Stimulated activated CD4-positive, alpha-beta T cell treated with anti-CD3 and anti-CD28 coated beads, TNF-alpha, amount 100 ng/mL, for 48 hours (primary cell): ENCODE results near the gene SETBP1.

Source experiments
- DNase-seq, 3 donors: peaks; one replicate each; pipeline ENCODE4 v3.0.0-alpha.2; 2020; ENCODE audit warnings: low read depth in 3 of 3

The SETBP1 gene

DNA sequence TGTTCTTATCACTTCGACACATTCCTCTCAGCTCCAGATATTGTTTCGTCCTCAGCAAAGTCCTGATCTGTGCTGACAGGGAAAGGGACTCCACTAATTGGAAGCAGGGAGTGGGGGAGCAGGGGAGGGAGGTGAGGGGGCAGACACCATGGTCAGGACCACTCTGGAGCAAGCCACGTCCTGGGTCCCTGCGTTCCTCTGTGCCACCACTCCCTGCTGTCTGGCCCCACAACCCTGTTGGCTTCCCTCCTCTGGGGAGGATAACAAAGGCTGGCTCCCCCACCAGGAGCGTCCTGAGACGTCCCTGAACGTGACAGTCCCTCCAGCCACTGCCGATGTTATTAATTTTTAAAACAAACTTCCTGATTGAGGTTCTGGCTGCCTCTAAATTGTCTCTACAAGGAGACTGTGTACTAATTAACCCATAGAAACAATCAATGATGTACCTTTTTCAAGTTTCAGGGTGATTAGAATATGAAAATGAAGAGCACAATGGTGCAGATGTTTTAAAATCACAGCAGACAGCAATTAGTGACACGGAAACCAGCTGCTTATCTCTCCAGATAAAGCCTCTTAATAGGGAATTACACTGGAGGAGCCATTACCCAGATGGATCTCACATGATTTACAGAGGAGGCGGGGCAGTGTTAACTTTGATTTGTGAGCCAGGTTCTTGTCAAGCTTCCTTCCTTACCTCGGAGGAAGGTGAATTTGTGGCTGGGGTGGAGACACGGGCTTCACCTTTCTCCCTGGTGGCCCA, 257.5 kb downstream of the SETBP1 start:
- no peak for DNase-seq

DNA sequence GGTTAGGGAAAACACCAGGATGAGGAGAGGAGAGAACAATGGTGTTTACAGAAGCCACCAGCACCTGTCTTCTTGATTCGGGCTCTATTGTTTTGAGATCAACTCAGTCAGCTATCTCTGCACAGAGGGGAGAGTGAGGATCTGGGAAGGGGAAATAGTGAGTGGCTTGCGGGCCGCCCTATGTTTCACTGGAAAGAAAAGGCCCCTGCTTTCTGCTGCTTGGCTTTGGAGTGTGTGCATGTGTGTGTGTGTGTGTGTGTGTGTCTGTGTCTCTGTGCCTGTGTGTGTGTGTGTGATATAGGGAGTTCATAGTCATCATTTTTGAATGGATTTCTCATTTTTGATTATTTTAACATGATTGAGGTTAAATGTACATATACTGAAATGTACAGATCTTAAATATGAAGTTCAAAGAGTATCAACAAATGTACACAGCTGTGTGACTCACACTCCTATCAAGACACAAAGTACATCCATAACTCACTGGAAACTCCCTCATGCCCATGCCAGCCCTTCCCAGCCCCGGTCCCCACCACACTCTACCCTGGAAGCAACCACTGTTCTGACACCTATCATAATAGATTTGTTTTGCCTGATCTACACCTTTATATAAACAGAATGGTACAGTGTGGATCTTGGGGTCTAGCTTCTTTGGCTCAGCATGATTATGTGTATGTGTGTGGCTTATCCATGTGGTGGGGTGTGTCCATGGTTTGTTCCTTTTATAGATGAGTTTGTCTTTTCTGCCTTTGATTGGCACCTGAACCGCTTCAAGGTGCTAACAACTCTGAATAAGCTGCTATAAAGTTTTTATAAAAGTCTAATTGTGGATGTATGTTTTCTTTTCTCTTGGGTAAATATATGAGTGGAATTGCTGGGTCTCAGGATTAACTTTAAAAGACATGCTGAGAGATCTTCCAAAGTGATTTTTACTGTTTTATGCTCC, 258.3 kb downstream of the SETBP1 start:
- no peak for DNase-seq

DNA sequence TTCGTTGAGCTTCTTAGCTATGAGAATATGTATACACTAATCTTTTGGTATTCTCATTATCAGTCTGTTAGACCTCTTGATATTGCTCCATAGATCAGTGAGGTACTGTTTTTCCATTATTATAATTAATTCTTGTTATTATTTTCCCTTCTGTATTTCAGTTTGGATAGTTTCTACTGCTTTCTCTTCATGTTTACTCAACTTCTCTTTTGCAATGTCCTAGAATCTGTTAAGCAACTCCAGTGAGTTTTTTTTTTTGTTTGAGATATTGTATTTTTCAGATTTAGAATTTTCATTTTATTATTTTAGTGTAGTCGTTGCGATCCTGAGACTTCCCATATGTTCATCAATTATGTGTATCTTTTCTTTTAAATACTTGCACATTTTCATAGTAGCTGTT, 260.8 kb downstream of the SETBP1 start:
- DNase-seq = no peak

DNA sequence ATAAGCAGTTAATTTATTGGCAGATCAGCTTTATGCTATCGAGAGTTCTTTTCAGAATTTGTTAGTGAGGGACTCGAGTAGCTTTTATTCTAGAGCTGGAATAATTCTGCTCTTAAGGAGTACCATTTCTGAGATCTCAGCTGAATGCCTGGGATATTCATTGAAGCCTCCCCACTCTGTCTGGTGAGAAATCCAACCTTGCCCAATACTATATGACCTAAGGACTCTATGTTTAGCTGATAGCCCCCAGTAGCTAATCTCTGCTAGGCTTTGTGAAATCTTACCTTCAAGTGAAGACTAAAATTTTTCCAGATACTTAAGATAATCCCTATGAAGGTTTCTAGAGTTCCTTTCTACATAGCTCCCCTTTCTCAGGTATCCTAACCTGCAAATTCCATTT, 261.4 kb downstream of the SETBP1 start:
- DNase-seq = no peak

DNA sequence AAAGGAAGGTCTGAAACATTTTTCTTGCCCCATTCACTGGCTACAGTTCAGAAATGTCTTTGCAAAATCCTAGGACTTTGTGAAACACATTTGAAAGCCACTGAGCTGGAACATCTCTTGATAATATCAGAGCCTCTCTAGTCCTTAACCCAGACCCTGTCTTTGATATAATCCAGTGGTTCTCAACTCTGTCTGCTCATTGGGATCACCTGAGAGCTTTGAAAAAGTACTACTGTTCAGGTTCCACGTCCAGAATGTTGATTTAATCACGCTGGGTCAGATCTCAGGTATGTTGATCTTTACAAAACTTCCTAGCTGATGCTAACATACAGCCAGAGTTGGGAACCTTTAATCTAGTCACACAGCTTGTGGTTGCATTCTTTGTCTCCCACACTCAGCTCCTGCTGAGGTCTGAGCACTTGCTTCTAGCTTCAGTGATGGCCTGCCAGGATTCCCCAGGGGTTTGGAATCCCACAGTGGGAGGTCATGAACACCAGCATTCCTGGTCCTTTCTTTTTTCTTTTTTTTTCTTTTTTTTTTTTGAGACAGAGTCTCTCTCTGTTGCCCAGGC, 262.7 kb downstream of the SETBP1 start:
- DNase-seq = no peak

DNA sequence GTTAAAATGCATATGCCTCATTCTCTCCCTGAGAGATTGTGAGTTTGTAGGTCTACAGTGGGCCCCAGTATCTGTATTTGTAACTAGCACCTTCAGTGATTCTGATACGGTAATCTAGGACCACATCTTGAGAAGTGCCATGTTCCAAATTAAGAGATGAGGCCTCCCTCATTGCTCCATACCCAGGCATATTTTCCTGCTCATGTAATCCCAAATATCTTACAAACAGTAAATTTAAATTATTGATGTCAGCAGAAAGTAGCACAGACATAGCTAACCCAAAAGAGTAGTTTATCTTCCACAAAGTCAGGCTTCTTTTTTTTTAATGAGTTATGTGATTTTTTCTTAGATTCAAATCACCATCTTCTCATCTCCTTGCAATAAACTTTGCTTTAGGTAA, 263.8 kb downstream of the SETBP1 start:
- DNase-seq = no peak

DNA sequence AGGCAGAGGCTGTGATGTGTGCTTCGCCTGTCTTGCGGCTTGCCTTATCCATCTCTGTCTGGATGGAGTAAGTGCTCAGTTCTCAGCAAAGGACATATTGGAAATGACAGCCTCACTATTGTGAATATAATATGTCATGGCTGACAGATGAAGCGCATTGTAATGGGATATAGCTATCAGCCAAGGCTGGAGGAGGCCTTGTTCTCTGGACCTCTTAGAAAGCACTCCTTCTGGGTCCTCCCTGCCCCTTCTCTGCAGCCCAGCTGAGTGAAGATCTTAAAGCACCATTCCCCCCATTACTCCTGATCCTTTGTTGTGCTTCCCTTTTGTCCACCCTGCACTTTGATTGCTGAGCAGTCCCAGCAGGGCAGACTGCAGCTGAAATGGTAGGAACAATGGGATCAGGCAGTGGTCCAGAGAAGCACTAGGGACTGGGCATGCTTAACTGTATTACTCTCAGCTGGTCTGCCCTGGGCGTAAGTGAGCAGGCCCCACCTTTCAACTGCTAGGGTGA, 265.3 kb downstream of the SETBP1 start:
- DNase-seq = no peak

DNA sequence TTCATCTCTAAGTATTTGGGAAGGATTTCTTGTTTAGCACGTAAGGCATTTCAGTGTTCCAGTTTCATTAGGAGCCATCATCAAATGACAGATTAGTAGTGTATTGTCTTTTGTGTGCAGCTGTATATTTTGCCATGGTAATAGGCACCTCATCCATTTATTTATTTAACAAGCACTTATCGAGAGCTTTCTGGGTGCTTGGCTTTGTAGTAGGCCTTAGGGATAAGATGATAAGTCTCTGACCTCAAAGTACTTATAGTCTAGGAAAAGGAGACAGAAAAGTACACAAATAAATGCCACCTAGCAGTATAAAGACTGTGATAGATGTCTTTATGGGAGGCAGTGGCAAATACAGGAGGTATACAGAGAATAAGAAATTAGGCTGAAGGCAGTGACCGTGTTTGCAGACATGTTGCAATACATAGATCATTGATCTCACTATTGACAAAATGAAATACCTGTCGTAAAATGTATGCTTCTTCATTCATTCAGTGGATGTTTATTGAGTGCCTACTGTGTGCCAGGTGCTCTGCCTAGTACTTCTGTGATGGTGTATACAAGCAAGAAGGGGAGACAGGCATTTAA, 265.9 kb downstream of the SETBP1 start:
- DNase-seq = no peak

DNA sequence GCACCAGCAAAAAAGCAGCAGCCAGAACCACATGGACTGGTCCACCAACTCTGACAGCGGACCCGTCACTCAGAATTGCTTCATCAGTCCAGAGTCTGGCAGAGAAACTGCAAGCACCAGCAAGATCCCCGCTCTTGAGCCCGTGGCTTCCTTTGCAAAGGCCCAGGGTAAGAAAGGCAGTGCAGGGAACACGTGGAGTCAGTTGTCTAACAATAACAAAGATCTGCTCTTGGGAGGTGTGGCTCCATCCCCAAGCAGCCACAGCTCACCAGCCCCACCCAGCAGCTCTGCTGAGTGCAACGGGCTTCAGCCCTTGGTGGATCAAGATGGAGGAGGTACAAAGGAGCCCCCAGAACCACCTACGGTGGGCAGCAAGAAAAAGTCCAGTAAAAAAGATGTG, 269.3 kb downstream of the SETBP1 start:
- DNase-seq = no peak

DNA sequence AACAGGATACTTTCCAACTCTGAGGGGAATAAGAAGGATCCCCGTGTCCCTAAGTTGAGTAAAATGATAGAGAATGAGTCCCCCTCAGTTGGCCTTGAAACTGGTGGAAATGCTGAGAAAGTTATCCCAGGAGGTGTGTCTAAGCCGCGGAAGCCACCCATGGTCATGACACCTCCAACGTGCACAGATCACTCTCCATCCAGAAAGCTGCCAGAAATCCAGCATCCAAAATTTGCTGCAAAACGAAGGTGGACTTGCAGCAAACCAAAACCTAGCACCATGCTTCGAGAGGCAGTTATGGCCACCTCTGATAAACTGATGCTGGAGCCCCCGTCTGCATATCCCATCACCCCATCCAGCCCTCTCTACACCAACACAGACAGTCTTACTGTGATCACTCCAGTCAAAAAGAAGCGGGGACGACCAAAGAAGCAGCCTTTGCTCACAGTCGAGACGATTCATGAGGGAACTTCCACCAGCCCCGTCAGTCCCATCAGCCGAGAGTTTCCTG, 270.1 kb downstream of the SETBP1 start:
- no peak for DNase-seq

DNA sequence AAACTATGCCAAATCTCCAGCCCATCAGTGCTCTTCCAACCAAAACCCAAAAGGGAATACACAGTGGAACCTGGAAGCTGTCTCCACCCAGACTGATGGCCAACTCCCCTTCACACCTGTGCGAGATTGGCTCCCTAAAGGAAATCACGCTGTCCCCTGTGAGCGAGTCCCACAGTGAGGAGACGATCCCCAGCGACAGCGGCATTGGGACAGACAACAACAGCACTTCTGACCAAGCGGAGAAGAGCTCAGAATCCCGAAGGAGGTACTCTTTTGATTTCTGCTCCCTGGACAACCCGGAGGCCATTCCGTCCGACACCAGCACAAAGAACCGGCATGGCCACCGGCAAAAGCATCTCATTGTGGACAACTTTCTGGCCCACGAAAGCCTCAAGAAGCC, 271.1 kb downstream of the SETBP1 start:
- no peak for DNase-seq

DNA sequence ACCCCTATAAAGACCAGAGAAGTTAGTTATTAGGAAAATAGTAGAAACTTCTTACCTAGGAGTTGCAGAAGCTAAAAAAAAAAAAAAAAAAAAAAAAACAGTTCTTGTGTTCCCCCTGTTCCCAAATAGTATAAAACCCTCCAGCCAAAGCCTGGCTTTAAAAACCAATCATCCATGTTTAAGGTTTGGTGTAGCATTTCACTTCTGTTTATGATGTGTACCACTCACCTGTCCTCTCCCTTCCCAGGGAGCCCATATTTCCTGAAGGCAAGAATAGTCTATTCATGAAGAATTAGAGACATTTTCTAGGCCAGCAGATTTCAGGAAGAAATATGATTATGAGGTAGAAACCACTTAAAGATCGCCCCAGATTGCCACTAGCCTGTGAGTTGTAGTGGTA, 273.6 kb downstream of the SETBP1 start:
- no peak for DNase-seq

DNA sequence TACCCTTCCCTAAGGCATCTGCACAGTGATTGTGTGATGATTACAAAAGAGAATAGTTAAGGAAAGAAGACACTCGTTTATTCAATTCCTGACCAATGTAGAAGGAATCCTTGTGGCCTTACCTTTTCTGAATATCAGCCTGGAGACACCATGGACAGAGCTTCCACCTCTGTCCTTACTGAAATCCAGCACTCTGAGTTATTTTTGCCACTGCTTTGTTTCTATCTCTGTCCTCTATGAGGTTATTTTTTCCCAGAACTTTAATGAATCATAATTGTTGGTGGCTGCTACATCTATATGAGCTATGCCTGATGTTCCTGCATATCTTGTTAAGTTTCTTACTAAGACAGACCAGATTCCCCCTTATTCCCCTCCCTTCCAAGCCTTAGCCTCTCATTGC, 275.1 kb downstream of the SETBP1 start:
- DNase-seq = no peak

DNA sequence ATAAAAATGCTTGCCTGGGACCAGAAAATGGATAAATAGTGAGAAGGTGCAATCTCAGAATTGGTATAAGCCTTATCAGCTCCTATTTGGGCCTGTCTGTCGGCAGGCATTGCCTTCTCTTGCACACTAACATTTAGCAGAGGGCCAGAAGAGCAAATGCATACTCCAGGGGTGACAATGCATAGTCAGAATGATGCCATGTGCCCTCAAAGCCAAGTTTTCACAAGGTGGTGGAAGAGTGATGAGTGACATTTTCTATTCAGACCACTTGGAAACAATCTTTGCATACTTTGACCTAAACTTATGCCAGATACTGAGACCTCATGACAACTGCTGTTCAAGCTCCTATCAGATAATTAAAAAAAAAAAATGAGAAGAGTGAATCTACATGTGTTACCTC, 276.3 kb downstream of the SETBP1 start:
- no peak for DNase-seq

DNA sequence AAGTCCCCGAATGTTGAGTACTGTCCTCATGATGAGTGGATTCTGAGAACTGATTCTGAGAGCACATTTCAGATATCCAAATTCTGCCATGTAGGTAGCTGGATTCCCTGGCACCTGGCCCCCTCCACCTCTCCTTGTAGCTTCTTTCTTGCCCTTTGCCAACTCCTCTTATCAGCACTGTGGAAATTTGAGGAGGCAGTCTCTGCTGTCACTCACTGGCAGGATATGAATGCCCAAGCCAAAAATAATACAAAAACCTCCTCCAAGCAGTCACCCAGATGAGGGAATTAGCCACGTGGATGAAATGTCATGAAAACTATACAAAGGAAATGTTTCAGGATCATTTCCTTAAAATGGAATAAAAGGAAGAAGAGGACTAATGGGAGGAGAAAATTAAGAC, 276.8 kb downstream of the SETBP1 start:
- no peak for DNase-seq

DNA sequence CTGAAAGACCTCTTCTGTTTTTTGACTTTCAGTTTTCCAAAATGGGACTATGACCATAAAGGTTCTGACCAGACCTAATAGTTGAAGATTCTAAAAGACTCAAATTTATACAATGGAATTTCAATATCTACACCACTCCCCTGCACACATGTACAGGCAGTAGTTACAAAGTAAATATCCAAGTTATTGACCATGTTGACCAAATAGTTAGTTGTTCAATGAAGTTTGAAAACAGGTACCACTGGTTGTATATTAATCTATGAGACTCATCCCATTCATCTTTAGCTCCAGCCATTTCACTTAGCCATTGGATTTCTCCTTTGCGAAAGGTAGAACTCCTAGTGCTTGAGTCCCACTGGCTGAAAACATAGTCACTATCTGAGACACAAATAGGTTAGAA, 277.4 kb downstream of the SETBP1 start:
- DNase-seq = no peak

DNA sequence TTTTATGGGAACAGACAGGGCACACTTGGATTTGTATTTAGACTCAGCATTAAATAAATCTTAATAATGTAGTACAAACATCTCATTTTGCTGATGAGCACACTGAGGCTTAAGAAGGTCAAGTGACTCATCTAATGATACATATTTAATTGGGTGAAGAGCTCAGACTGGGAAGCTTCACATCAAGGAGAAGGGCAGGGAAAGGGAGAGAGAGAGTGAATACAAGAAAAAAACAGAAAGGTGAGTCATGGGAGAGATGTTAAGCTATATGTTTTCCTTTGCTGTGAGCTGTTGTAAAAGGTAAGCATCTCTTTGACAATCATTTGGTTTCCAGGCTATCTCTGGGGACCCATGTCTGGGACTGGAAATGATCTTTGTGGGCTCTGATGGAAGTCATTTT, 277.8 kb downstream of the SETBP1 start:
- no peak for DNase-seq

DNA sequence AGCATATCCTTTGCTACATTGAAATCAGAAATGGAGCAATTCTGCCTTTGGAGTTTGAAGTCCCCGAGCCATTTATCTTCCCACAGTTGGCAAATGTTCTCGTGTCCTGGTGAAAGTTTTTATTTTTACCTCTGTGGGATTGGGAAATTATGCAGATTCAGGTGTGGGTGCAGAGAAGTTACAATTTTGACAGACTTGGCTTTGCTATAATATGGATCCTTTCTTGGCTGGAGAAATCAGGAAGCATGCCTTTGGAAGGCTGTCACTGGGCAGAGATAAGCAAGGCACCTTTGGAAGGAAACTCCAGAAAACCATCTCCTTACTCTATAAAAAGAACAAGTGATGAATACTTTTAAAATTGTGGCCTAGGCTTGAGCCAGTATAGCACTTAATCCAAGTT, 278.3 kb downstream of the SETBP1 start:
- no peak for DNase-seq

DNA sequence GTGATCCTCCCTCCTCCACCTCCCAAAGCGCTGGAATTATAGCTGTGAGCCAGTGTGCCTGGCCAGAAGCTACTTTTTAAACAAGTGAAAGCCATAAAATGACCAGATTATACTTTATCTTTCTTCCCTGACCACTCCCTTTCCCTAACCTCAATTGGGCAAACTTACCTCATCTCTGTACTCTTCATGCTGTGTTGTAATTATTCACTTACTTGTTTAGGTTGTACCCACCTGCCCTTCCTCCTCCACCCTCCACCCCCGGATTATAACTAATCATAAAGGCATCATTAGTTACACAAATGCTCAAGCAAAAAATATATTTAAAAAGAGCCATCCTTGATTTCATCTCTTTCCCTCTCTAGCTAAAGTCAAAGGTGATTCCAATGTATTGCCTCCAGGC, 279.9 kb downstream of the SETBP1 start:
- DNase-seq = no peak

DNA sequence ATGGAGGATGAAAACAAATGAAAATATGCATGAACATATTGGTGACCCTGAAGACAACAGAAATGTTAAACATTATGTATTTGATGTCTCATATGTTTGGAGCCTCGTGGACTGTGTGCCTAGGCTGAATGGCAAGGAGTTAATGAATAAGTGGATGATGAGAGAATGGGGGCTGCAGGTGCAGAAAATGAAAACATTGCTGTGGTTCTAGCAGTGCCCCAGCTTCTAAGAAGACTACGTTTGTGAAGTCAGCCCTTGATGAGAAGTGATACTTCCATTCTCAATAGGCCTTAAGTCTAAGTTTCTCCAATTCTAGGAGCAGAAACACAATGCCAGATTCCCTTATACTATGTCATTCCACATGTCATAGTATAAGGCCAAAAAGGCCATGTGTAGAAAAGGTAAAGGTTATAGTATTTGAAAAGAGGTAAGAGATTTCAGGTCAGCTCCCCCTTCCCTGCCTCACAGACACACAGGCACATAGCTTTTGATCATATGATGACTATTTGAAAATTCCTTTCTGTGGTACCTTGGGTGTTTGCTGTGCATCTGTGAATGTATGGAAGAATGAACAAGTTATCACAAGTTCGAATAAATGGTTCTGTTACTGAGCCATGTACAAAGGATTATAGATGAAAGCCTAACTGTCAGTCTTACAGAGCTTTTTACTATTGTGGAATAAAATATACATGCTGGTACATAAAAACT, 280.8 kb downstream of the SETBP1 start:
- no peak for DNase-seq

DNA sequence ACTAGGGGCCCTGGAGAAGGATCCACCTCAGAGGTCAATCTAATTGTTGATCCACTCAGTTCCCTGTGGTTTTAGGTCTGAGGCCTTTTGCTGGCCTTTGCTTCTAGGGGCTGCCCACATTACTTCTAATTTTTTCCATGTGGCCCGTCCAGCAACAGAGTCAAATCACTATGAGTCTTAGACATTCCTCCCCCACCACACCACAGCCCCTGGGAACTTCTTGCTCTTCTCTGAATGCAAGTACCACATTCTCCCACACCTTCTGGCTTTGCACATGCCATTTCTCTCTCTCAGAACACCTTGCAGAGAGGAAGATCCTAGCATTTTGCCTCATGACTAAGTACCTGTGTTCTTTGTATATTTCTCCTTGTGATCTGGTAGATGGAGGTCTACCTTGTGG, 286.9 kb downstream of the SETBP1 start:
- no peak for DNase-seq
